ENCODE results near the gene WDR54. TPM values are rescaled to one million over a fixed set of nuclear protein-coding genes. Genes with fewer than 3 reads are reported as not detected.

The WDR54 gene
- polyA plus RNA-seq, 2 of the 4 experiments (the other 2 are of a cell fraction), result 47.4 to 62.5 TPM

GRCh38 chr2:74428675-74429074 is 7.1 kb downstream of the WDR54 start:
- Histone ChIP-seq H3K4me1 (peaks cover 8% of the 10 kb centered on the region; the same call in 1 of the 3 replicates), H3K4me2 (no peak overlapping the region), H3K27ac (no peak overlapping the region), H3K4me3 (no peak overlapping the region), H3K9me3 (no peaks in the 10 kb centered on the region)
- POLR2A ChIA-PET, result interaction anchor here (2.5 kb wide), 1 partner anchor 11 kb away, joined by 11 read pairs; no protein-coding TSS in a partner anchor
- ATAC-seq, result no peak
- no peak for DNase-seq (ENCODE audit: low read depth in 1 of 2, low spot score in 1 of 2)
- CTCF ChIA-PET, result interaction anchor here (0.9 to 1.4 kb wide), 3 partner anchors 10 to 68 kb away, joined by 3 to 5 read pairs (median 3); no protein-coding TSS in a partner anchor
- FAIRE-seq, result no peak
- TF ChIP-seq EHF (CRISPR knock-in tag; IDR thresholded peaks at IDR 0.05) (no peak), HMGXB4 (CRISPR knock-in tag; IDR thresholded peaks at IDR 0.05; ENCODE audit: borderline replicate concordance) (no peak), PHF8 (IDR thresholded peaks at IDR 0.05; ENCODE audit: borderline replicate concordance, low read depth) (no peak), E2F6 (IDR thresholded peaks at IDR 0.05; ENCODE audit: borderline replicate concordance, low read depth) (no peak), ATOH8 (CRISPR knock-in tag; IDR thresholded peaks at IDR 0.05; ENCODE audit: low read depth) (no peak), FOSL2 (IDR thresholded peaks at IDR 0.05) (no peak), FOSL2 (CRISPR knock-in tag; IDR thresholded peaks at IDR 0.05) (no peak), BHLHE40 (IDR thresholded peaks at IDR 0.05; ENCODE audit: low read depth, low read length) (no peak), KDM1A (IDR thresholded peaks at IDR 0.05; ENCODE audit: low read depth) (no peak), NR3C1 (IDR thresholded peaks at IDR 0.05) (no peak), FOSB (CRISPR knock-in tag; IDR thresholded peaks at IDR 0.05) (no peak), HDAC2 (IDR thresholded peaks at IDR 0.05) (no peak)
- WGBS (ENCODE audit: missing lambda C conversion rate), result 91% methylated on average over 5 of the region's 5 CpGs

- ATAC-seq (no peak; a peak in 1 of 6 replicates), DNase-seq (ENCODE audit: low read depth in 1 of 2, low spot score in 1 of 2) (no peak), FAIRE-seq (no peak)
- 88% methylated on average over 18 of the region's 18 CpGs for WGBS (ENCODE audit: missing lambda C conversion rate)
- H3K4me2 ChIP-seq, result no peak overlapping the region
- ChIA-PET POLR2A (interaction anchor here (2.5 kb wide), 1 partner anchor 10 kb away, joined by 11 read pairs; no protein-coding TSS in a partner anchor), CTCF (interaction anchor here (0.9 to 1.4 kb wide), 4 partner anchors 10 to 92 kb away, joined by 3 to 5 read pairs (median 3); no protein-coding TSS in a partner anchor)
- H3K4me1 ChIP-seq, result peaks cover 8% of the 10 kb centered on the region; the same call in 1 of the 3 replicates
- no peaks in the 10 kb centered on the region for H3K9me3 ChIP-seq
- no peak overlapping the region for H3K27ac ChIP-seq
- no peak overlapping the region for H3K4me3 ChIP-seq
- TF ChIP-seq NFE2L2 (conservative IDR thresholded peaks at IDR 0.05; ENCODE audit: low read length), result no peak
- no peak for TF ChIP-seq REST (IDR thresholded peaks at IDR 0.05)
- TF ChIP-seq FOSL2 (IDR thresholded peaks at IDR 0.05), result no peak
- no peak for TF ChIP-seq FOSL2 (CRISPR knock-in tag; IDR thresholded peaks at IDR 0.05)
- no peak for TF ChIP-seq TP53 (CRISPR knock-in tag; IDR thresholded peaks at IDR 0.05)
- no peak for TF ChIP-seq USF2 (IDR thresholded peaks at IDR 0.05)
- TF ChIP-seq NPAS2 (CRISPR knock-in tag; IDR thresholded peaks at IDR 0.05; ENCODE audit: borderline replicate concordance), result no peak
- TF ChIP-seq ZNF302 (CRISPR knock-in tag; IDR thresholded peaks at IDR 0.05), result no peak
- TF ChIP-seq CHD4 (IDR thresholded peaks at IDR 0.05; ENCODE audit: borderline replicate concordance), result no peak
- TF ChIP-seq CHD2 (IDR thresholded peaks at IDR 0.05; ENCODE audit: low read length, partially characterized antibody), result no peak
- TF ChIP-seq ZC3H11A (IDR thresholded peaks at IDR 0.05), result no peak
- TF ChIP-seq GATA3 (IDR thresholded peaks at IDR 0.05; ENCODE audit: borderline replicate concordance), result no peak
- no peak for TF ChIP-seq PBX3 (IDR thresholded peaks at IDR 0.05)
Measured at GRCh38 chr2:74429487-74430451, 8.2 kb downstream of the WDR54 start.

All from A549 (cell line).